NCI-H1048 (cell line): ENCODE measurements around the gene FBXL16.
"Not testable (repeated sequence)": the region's sequence is repeated elsewhere in the genome, so short reads cannot be mapped to it uniquely, and the experiment has no call there.

ENCODE experiments used
- DNase-seq: peaks from one replicate; lab custom pipeline; 2025; lab: John Stamatoyannopoulos, UW

The FBXL16 gene

GRCh38 chr16:705431-706188 is at the start of gene FBXL16:
Gene FBXL16 (minus strand): TSS chr16:705801. CDS start chr16:697405, 8,396 bp downstream.
- DNase-seq, result no peak

GRCh38 chr16:754656-755055 is 49.1 kb upstream of the FBXL16 start:
- no peak for DNase-seq

- DNase-seq, result not testable (repeated sequence)
Measured at GRCh38 chr16:754121-754607, 48.6 kb upstream of the FBXL16 start.

GRCh38 chr16:752007-752312 is 46.4 kb upstream of the FBXL16 start:
- no peak for DNase-seq

GRCh38 chr16:751152-752006 is 45.8 kb upstream of the FBXL16 start:
- no peak for DNase-seq

GRCh38 chr16:750485-750884 is 44.9 kb upstream of the FBXL16 start:
- DNase-seq, result no peak

GRCh38 chr16:749010-749409 is 43.4 kb upstream of the FBXL16 start:
- no peak for DNase-seq

GRCh38 chr16:747978-748746 is 42.6 kb upstream of the FBXL16 start:
- DNase-seq, result no peak

GRCh38 chr16:746637-747036 is 41.0 kb upstream of the FBXL16 start:
- no peak for DNase-seq

GRCh38 chr16:745739-746138 is 40.1 kb upstream of the FBXL16 start:
- no peak for DNase-seq

- no peak for DNase-seq
Measured at GRCh38 chr16:743794-744500, 38.3 kb upstream of the FBXL16 start.

- DNase-seq, result not testable (repeated sequence)
Measured at GRCh38 chr16:742894-743293, 37.3 kb upstream of the FBXL16 start.

GRCh38 chr16:741986-742629 is 36.5 kb upstream of the FBXL16 start:
- no peak for DNase-seq

- peak; percentile 59 for DNase-seq
Measured at GRCh38 chr16:740764-741505, 35.3 kb upstream of the FBXL16 start, which contains the start of gene CIAO3. Gene CIAO3 (minus strand): TSS chr16:740997. CDS start chr16:740985, 12 bp downstream.

- no peak for DNase-seq
Measured at GRCh38 chr16:740459-740763, 34.8 kb upstream of the FBXL16 start.

GRCh38 chr16:739560-740458 is 34.2 kb upstream of the FBXL16 start:
- no peak for DNase-seq

GRCh38 chr16:736936-737481 is 31.4 kb upstream of the FBXL16 start:
- no peak for DNase-seq

- no peak for DNase-seq
Measured at GRCh38 chr16:735982-736453, 30.4 kb upstream of the FBXL16 start.
